HCT116 (cell line): Measurements from ENCODE around the gene FHL3.
A peak's percentile ranks its signal among the peaks of the same experiment; 100 is the strongest.

ENCODE experiments used
- POLR2A ChIP-seq: IDR thresholded peaks from 2 replicates; pipeline ENCODE4 v1.7.0; 2011; ENCODE audit warnings: borderline replicate concordance; ENCODE audit not compliant: insufficient read depth, insufficient read length; ENCODE audit errors: extremely low read depth
- RAD21 ChIP-seq: IDR thresholded peaks from 2 replicates; pipeline ENCODE4 v1.6.1; 2012; ENCODE audit warnings: low read depth, mild to moderate bottlenecking
- TF ChIP-seq, protein P1 (sequence below), 3 experiments: fragments of 200-600 bp in 1 of 3; sonication (generic) in 1 of 3; IDR thresholded peaks in 2 of 3; conservative IDR thresholded peaks in 1 of 3; 2 replicates each; pipeline ENCODE4 v1.5.1; 2012 to 2017; ENCODE audit warnings: low read depth in 2 of 3, low read length in 2 of 3, antibody characterized with exemption in 1 of 3, borderline replicate concordance in 1 of 3, control low read depth in 1 of 3, mild to moderate bottlenecking in 1 of 3, mixed read lengths in 1 of 3, mixed run types in 1 of 3, moderate library complexity in 1 of 3; ENCODE audit not compliant: insufficient read depth in 1 of 3

DNA sequence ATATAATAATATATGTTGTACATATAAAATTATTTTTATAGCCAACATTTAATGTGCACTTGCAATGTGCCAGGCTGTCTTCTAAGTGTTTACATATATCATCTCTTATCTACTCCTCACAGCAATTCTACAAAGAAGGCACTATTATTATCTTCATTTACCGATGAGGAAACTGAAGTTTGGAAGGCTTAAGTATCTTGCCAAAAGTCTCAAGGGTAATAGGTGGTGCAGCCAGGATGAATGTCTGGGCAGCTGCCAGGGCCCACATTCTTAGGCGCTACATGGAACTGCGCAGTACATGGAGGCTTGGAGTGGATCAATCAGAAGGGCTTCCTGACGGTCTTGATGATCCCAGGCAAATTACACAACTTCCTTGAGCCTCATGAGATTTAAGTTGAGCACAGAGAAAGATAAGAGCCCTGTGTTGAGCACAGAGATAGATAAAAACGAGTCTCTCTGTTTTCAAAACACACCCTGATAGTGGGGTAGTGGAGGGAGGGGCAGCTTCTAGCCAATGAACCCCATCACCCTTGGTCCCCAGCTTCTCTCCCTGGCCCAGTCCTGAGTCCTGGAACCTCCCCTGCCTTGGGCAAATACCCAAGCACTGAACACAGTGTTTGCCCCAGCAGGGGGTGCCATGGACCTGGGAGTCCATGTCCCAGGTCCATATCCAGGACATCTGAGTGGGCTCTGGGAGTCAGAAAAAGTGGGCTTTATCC lies 32.1 kb upstream of the FHL3 start:
- TF ChIP-seq RAD21, result peak; percentile 64
- TF ChIP-seq POLR2A, result no peak
- TF ChIP-seq, protein P1, sequence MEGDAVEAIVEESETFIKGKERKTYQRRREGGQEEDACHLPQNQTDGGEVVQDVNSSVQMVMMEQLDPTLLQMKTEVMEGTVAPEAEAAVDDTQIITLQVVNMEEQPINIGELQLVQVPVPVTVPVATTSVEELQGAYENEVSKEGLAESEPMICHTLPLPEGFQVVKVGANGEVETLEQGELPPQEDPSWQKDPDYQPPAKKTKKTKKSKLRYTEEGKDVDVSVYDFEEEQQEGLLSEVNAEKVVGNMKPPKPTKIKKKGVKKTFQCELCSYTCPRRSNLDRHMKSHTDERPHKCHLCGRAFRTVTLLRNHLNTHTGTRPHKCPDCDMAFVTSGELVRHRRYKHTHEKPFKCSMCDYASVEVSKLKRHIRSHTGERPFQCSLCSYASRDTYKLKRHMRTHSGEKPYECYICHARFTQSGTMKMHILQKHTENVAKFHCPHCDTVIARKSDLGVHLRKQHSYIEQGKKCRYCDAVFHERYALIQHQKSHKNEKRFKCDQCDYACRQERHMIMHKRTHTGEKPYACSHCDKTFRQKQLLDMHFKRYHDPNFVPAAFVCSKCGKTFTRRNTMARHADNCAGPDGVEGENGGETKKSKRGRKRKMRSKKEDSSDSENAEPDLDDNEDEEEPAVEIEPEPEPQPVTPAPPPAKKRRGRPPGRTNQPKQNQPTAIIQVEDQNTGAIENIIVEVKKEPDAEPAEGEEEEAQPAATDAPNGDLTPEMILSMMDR (IDR thresholded peaks at IDR 0.05 in 2 of 3, conservative IDR thresholded peaks at IDR 0.05 in 1 of 3; ENCODE audit: borderline replicate concordance in 1 of 3, insufficient read depth in 1 of 3, low read depth in 2 of 3, low read length in 2 of 3), result peak; percentile 6 to 26 (median 23); a peak in 2 of 6 replicates
